Raji (cell line): ENCODE measurements around the gene ARL15.

Experiments used
- POLR2A ChIP-seq: IDR thresholded peaks from 2 replicates; pipeline ENCODE4 v1.6.1; 2011; ENCODE audit warnings: low read depth, low read length, control low read depth; ENCODE audit not compliant: insufficient read depth

Gene ARL15

GRCh38 chr5:54007827-54008777 is 302.3 kb downstream of the ARL15 start:
- no peak for TF ChIP-seq POLR2A

GRCh38 chr5:54004697-54005096 is 305.7 kb downstream of the ARL15 start:
- TF ChIP-seq POLR2A: no peak

- no peak for TF ChIP-seq POLR2A
Observed at GRCh38 chr5:54002779-54003178, 307.6 kb downstream of the ARL15 start.

- no peak for TF ChIP-seq POLR2A
Observed at GRCh38 chr5:54001976-54002775, 308.2 kb downstream of the ARL15 start.

- TF ChIP-seq POLR2A: no peak
Observed at GRCh38 chr5:54000011-54000410, 310.4 kb downstream of the ARL15 start.

GRCh38 chr5:53997736-53998627 is 312.4 kb downstream of the ARL15 start:
- TF ChIP-seq POLR2A: no peak

- no peak for TF ChIP-seq POLR2A
Observed at GRCh38 chr5:53996008-53996407, 314.4 kb downstream of the ARL15 start.

- TF ChIP-seq POLR2A: no peak
Observed at GRCh38 chr5:53994148-53994547, 316.2 kb downstream of the ARL15 start.

- no peak for TF ChIP-seq POLR2A
Observed at GRCh38 chr5:53991942-53992341, 318.4 kb downstream of the ARL15 start.

GRCh38 chr5:53987101-53987500 is 323.3 kb downstream of the ARL15 start:
- no peak for TF ChIP-seq POLR2A

- TF ChIP-seq POLR2A: no peak
Observed at GRCh38 chr5:53985796-53986195, 324.6 kb downstream of the ARL15 start.

GRCh38 chr5:53984971-53985370 is 325.4 kb downstream of the ARL15 start:
- TF ChIP-seq POLR2A: no peak

- no peak for TF ChIP-seq POLR2A
Observed at GRCh38 chr5:53983568-53984460, 326.6 kb downstream of the ARL15 start.

GRCh38 chr5:53980061-53980460 is 330.3 kb downstream of the ARL15 start:
- TF ChIP-seq POLR2A: no peak

GRCh38 chr5:53974021-53974420 is 336.4 kb downstream of the ARL15 start:
- no peak for TF ChIP-seq POLR2A

- TF ChIP-seq POLR2A: no peak
Observed at GRCh38 chr5:53972314-53972713, 338.1 kb downstream of the ARL15 start.
